KMS-11 (cell line): Measurements from ENCODE around the gene PRPF31.

Experiments used
- H2AFZ ChIP-seq: fragments of 200-600 bp; sonication (generic); 2 replicates; pipeline ENCODE4 v1.6.1; 2016; ENCODE audit warnings: antibody characterized with exemption, mixed run types, low read depth
- H3K27ac ChIP-seq: fragments of 200-600 bp; sonication (generic); 2 replicates; pipeline ENCODE4 v1.6.1; 2016; ENCODE audit warnings: mild to moderate bottlenecking, mixed run types
- H3K27me3 ChIP-seq: fragments of 200-600 bp; sonication (generic); 2 replicates; pipeline ENCODE4 v1.6.1; 2017; ENCODE audit warnings: mild to moderate bottlenecking, low read depth, mixed run types, moderate library complexity; ENCODE audit not compliant: insufficient read depth
- H3K36me3 ChIP-seq: fragments of 200-600 bp; sonication (generic); 2 replicates; pipeline ENCODE4 v1.6.1; 2017; ENCODE audit warnings: mild to moderate bottlenecking, mixed run types; ENCODE audit not compliant: insufficient read depth
- H3K4me1 ChIP-seq: fragments of 200-600 bp; sonication (generic); 2 replicates; pipeline ENCODE4 v1.6.1; 2016; ENCODE audit warnings: mild to moderate bottlenecking, low read depth, mixed run types; ENCODE audit not compliant: poor library complexity, severe bottlenecking
- H3K4me2 ChIP-seq: fragments of 200-600 bp; sonication (generic); 2 replicates; pipeline ENCODE4 v1.7.0; 2016; ENCODE audit warnings: mild to moderate bottlenecking, mixed run types
- H3K4me3 ChIP-seq: fragments of 200-600 bp; sonication (generic); IDR thresholded peaks from 2 replicates; pipeline ENCODE4 v1.6.1; 2017; ENCODE audit warnings: low read depth, low read length, mixed read lengths; ENCODE audit not compliant: insufficient read depth
- H3K79me2 ChIP-seq: fragments of 200-600 bp; sonication (generic); 2 replicates; pipeline ENCODE4 v1.6.1; 2016; ENCODE audit warnings: low read depth, mixed run types; ENCODE audit not compliant: insufficient read depth
- H3K9ac ChIP-seq: fragments of 200-600 bp; sonication (generic); 2 replicates; pipeline ENCODE4 v1.6.1; 2016; ENCODE audit warnings: mild to moderate bottlenecking, mixed run types
- H4K20me1 ChIP-seq: fragments of 200-600 bp; sonication (generic); 2 replicates; pipeline ENCODE4 v1.6.1; 2016; ENCODE audit warnings: mild to moderate bottlenecking, mixed run types; ENCODE audit not compliant: insufficient read depth
- CTCF ChIP-seq: fragments of 200-600 bp; sonication (generic); conservative IDR thresholded peaks from 2 replicates; pipeline ENCODE4 v1.6.1; 2017; ENCODE audit warnings: low read depth, mild to moderate bottlenecking, antibody characterized with exemption, low read length, moderate library complexity, mixed read lengths

The PRPF31 gene

DNA sequence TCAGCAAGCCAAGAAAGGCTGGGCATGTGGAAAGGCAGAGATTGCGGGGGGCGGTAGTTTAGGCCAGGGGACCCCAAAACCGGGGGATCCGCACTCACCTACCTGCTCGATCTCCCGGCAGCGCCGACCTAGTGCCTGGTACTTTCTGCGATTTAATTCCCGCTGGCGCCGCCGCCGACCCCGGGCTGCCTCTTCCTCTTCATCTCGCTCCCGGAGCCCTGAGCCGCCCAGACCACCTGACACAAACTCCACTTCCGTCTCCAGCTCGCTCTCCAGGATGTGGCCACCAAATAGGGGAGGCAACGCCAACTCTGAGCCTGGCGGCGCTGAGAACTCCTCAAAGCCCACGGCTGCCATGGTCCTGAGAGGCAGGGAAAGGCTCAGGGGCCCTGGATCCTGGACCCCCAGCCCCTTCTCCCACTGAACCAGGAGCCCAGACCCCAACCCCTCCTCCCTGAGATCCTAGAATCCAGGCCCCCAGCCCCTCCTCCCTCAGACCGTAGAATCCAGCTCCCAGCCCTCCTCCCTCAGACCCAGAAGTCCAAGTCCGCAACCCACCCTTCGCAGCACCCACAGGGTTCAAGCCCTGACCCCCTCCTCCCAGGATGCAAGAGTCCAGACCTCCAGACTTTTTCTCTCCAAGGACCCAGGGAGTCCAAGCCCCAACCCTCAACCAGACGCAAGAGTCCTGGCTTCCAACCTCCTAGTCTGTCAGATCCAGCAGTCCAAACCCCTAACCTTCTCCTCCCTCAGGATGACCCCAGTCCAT lies 1.0 kb upstream of the PRPF31 start:
- peak overlapping the region; percentile 92 for H3K4me2 ChIP-seq
- H3K4me1 ChIP-seq: peaks cover 10% of the 10 kb centered on the region
- no peak overlapping the region for H3K27ac ChIP-seq
- no peaks in the 10 kb centered on the region for H3K27me3 ChIP-seq
- H4K20me1 ChIP-seq: no peaks in the 10 kb centered on the region
- peak overlapping the region; percentile 76; the same call in 1 of the 2 replicates for H2AFZ ChIP-seq
- TF ChIP-seq CTCF: no peak
- H3K4me3 ChIP-seq: peak overlapping the region; percentile 55
- H3K36me3 ChIP-seq: no peaks in the 10 kb centered on the region
- H3K79me2 ChIP-seq: peaks cover 21% of the 10 kb centered on the region
- H3K9ac ChIP-seq: peak overlapping the region; percentile 74; the same call in 1 of the 2 replicates

GRCh38 chr19:54121259-54121658 lies 5.7 kb downstream of the PRPF31 start:
- no peak overlapping the region for H3K27ac ChIP-seq
- no peaks in the 10 kb centered on the region; the same call in 1 of the 2 replicates for H3K36me3 ChIP-seq
- H3K79me2 ChIP-seq: peaks cover 16% of the 10 kb centered on the region

GRCh38 chr19:54123682-54124081 lies 8.1 kb downstream of the PRPF31 start:
- no peak for TF ChIP-seq CTCF
- no peaks in the 10 kb centered on the region; the same call in 1 of the 2 replicates for H3K36me3 ChIP-seq

More at GRCh38 chr19:54121259-54121658, 5.7 kb downstream of the PRPF31 start:
- H2AFZ ChIP-seq: no peak overlapping the region
- H3K4me3 ChIP-seq: no peak overlapping the region
- H3K4me1 ChIP-seq: peaks cover 10% of the 10 kb centered on the region
- H3K4me2 ChIP-seq: no peak overlapping the region
- H3K9ac ChIP-seq: no peak overlapping the region
- TF ChIP-seq CTCF: no peak
- H4K20me1 ChIP-seq: no peaks in the 10 kb centered on the region
- no peaks in the 10 kb centered on the region for H3K27me3 ChIP-seq

DNA sequence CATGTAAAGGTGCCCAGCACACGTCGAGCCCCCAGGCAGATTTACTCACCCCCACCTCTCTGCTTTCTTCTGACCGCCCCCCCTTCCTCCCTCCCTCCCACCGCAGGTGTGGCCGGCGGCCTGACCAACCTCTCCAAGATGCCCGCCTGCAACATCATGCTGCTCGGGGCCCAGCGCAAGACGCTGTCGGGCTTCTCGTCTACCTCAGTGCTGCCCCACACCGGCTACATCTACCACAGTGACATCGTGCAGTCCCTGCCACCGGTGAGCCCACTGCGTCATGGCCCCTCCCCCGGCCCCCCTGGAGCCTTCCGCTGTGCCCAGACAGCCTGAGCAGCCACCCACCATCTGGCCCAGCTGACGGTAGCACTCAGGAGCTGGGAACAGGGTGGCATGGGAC lies 8.8 kb downstream of the PRPF31 start:
- H3K36me3 ChIP-seq: no peaks in the 10 kb centered on the region; the same call in 1 of the 2 replicates
- no peak for TF ChIP-seq CTCF

More at GRCh38 chr19:54123682-54124081, 8.1 kb downstream of the PRPF31 start:
- Histone ChIP-seq H3K4me3 (no peak overlapping the region), H3K4me1 (no peaks in the 10 kb centered on the region), H3K27ac (no peak overlapping the region), H3K79me2 (no peaks in the 10 kb centered on the region), H3K9ac (no peak overlapping the region), H3K4me2 (no peak overlapping the region), H4K20me1 (no peaks in the 10 kb centered on the region), H2AFZ (no peak overlapping the region), H3K27me3 (no peaks in the 10 kb centered on the region)

More for the DNA sequence above, 8.8 kb downstream of the PRPF31 start:
- H4K20me1 ChIP-seq: no peaks in the 10 kb centered on the region
- H3K4me2 ChIP-seq: no peak overlapping the region
- no peak overlapping the region for H3K4me3 ChIP-seq
- no peak overlapping the region for H3K9ac ChIP-seq
- H3K27me3 ChIP-seq: no peaks in the 10 kb centered on the region
- no peaks in the 10 kb centered on the region for H3K4me1 ChIP-seq
- no peak overlapping the region for H3K27ac ChIP-seq
- H3K79me2 ChIP-seq: no peaks in the 10 kb centered on the region
- H2AFZ ChIP-seq: no peak overlapping the region
